HL-60/S4 treated with phorbol 12-myristate 13-acetate at 8.2 ng/mL for 4 days and 3 days (cell line): ENCODE results near the gene HDGF.
"Not testable (repeated sequence)": the region's sequence is repeated elsewhere in the genome, so short reads cannot be mapped to it uniquely, and the experiment has no call there.

Experiments used
- in situ Hi-C: fragments of 300-500 bp; cut with MboI; formaldehyde crosslinking; loops from 2 replicates; pipeline ENCODE4 v1.15.0; 2022; ENCODE audit warnings: low sequenced_read_pairs

Gene HDGF

DNA sequence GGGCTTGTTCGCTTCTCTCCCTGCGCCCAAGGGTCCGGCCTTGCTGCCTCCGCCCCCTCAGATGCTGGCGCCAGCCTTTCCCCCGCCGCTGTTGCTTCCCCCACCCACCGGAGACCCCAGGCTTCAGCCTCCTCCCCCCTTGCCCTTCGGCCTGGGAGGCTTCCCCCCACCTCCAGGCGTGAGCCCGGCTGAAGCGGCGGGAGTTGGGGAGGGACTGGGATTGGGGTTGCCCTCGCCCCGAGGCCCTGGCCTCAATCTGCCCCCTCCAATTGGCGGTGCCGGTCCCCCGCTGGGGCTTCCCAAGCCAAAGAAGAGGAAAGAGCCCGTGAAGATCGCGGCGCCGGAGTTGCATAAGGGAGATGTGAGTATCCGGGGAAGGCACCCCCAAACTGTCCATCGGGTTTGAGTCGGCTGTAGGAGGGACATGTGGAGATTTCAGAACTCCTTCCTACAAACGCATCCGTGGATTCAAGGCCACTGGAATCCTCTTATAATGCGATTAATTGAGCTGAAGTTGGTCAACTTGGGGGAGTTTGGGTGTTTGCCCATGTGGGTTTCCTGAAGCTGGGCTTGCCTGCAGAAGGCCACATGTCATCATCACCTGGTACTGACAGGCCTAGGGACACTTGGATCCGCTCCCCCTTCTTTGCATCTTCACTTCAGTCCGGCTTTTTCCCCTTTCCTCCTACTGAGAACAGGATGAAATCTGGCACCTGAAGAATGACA, 16.6 kb upstream of the HDGF start:
- in situ Hi-C loops = no loop called here

DNA sequence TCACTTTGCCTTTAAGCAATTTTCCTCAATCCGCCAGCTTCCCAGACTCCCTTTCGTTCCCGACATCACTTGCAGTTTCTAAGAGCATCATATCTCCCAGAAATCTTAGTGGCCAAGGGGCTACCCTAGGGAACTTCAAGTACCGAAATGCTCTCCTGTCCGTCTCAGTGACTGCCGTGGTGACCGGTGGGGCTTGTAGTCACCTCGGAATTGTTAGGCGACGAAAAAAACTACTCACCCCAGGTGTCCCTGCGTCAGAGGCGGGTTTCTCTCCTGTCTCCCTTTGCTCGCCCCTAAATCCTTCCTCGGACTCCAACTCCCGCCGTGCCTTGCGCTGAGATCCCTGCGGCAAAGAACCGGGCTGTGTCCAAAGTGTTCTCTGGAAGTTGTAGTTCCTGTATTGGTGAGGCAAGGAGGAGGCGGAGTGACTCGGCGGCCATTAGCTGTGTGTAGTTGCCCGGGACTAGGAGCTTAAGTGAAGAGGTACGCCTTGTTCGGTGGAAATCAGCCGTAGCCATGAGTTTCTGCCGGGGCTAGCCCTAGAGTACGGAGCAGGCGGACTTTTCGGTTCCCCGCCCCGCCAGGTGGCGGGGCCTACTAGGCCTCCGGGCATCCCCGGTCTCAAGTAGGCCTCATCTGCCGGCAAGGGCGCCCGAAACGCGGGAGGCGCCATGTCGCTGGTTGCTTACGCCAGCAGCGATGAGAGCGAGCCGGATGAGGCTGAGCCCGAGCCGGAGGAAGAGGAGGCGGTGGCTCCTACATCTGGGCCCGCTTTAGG, 15.8 kb upstream of the HDGF start, which contains the start of gene PRCC:
TSS of gene PRCC (plus strand) at position 435 of the 778 bp plus-strand sequence. CDS start at position 672, 237 bp downstream.
- in situ Hi-C loops = no loop called here

DNA sequence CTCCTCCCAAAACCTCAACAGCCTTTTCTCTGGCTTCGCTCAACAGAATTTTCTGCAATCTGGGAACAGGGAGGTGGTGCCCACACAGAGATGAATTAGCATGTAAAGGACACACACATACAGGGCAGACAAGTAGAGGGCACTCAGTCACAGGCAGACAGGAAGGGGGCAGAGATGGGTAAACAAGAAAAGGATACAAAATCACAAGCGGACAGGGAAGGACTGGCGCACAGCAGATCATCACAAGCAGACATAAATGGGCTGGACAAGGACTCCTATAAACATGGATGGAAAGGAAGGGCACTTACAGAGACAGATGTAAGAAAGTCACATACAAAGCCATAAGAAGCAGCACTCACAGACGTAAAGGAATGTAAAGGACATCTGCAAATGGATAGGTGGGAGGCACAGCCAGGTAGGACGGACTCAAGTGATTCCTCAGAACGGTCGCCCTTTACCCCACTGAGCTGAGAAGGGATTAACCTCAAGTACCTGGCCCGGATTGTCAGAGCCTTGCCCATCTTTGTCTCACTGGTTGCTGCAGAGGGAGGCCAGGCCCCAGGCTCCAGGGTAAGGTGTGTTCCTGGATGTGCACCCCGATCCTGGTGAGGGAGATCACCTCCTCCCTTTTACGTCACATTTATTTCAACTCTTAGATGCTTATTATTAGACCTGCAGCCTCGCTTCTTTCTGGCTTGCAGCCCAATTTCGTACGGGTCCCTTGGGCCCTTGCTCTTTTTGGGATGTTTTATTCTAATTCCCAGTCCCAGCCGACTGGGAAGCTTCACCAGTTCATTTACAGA, 15.0 kb upstream of the HDGF start:
- in situ Hi-C loops = no loop called here

DNA sequence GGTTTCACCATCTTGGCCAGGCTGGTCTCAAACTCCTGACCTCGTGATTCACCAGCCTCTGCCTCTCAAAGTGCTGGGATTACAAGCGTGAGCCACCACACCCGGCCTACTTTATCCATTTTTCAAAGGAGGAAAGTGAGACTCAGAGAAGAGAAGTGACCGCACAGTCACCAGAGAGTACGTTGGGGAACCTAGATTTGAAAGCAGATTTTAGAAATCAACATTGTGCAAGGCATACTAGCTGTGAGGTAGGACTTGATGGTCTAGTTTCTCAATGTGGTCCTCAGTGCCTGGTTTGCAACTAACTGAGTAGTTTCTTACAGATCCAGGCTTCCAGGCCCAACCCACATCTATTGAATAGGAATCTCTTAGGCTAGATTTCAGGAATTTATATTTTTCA, 14.2 kb upstream of the HDGF start:
- in situ Hi-C loops = no loop called here

DNA sequence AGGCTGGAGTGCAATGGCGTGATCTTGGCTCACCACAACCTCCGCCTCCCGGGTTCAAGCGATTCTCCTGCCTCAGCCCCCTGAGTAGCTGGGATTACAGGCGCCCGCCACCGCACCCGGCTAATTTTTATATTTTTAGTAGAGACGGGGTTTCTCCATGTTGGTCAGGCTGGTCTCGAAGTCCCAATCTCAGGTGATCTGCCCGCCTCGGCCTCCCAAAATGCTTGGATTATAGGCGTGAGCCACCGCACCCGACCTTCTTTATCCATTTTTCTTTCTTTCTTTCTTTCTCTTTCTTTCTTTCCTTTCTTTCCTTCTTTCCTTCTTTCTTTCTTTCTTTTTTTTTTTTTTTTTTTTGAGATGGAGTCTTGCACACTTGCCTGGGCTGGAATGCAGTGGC, 13.7 kb upstream of the HDGF start:
- in situ Hi-C loops = not testable (repeated sequence)

DNA sequence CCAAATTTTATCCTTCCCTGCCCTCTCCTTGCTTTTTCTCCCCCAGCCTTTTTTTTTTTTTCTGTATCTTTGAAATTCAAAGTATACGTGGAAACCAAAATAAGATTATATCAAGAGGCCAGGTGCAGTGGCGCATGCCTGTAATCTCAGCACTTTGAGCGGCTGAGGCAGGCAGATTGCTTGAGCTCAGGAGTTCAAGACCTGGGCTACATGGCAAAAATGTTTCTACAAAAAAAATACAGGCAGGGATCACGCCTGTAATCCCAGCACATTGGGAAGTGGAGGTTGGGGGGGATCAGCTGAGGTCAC, 9.3 kb upstream of the HDGF start:
- in situ Hi-C loops = no loop called here

DNA sequence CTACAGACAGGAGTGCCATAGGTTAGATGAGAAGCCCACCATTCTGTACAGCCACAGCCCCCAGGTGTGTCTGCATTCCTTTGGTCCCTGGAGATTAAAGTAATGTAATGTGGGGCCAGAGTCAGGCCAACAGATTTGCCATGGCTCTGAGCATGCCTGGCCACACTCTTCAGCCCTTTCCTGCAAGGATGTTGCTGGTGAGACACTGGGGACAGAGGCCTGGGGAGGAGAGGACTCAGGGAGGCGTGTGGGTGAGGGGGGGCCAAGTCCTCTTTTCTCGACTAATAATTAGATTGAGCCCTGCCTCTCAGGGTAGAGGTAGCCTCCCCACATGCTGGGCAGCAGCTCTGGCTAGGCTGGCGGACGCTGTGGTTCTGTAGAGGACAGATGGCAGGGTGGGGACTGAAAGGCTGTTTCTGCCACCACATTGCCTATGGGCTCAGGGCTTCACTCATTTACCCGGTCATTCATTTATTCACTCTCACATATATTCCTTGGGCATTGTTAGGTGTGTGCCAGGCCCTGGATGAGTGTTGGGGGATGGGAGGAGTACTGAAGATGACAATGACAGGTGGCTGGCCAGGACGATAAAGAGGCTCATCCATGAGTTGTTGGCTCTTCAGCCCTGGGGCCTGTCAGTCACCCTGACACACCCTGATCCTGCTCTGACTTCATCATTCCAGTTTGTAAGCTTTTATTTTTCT, 8.8 kb upstream of the HDGF start:
- in situ Hi-C loops = no loop called here

DNA sequence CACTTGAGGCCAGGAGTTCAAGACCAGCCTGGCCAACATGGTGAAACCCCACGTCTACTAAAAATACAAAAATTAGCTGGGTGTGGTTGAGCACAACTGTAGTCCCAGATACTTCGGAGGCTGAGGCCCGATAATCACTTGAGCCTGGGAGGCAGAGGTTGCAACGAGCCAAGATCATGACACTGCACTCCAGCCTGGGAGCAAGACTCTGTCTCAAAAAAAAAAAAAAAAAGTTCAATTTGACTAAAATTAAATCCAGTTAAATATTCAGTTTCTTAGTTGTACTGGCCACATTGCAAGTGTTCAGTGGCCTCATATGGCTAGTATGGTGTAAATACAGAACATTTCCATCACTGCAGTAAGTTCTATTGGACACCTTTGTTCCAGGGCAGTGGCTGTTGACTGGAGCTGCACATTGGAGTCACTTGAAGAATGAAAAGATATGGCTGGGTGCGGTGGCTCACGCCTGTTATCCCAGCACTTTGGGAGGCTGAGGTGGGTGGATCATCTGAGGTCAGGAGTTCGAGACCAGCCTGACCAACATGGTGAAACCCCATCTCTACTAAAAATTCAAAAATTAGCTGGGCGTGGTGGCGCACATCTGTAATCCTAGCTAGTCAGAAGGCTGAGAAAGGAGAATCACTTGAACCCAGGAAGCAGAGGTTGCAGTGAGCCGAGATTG, 6.2 kb upstream of the HDGF start:
- in situ Hi-C loops = not testable (repeated sequence)

DNA sequence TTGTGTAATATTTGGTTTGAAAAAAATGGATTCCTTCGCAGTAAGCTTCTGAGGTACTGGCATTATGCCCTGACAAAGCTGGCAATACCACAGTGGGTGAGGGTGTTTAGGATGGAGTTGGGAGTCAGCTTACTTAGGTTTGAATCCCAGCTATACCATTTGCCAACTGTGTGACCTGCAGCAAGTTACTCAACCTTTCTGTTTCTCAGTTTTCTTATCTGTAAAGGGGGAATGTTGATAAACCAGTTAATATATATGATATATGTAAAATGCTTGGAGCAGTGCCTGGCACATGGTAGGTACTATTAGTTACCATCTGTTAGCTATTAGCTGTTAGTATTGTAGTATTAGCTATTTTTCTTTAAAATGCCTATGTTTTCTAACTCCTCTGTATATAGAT, 4.9 kb upstream of the HDGF start:
- in situ Hi-C loops = no loop called here

DNA sequence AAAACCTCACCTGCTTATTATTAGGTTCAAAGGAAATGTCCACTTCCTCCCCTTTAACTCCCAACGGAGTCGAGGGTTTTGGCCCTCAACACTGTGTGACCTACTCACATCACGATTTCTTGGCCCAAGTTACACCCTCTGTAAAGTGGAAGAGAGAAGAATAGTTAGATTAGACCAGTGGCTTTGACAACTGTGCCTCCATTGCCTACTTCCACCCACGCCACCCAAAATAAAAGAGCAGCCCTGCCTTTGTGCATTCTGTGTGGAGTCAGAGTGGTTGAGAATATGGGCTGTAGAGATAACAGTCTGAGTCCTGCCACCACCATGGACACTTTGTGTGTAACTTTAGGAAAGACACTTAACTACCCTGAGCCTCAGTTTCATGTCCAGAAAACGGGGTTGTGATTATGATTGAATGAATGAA, 4.1 kb upstream of the HDGF start:
- in situ Hi-C loops = no loop called here

DNA sequence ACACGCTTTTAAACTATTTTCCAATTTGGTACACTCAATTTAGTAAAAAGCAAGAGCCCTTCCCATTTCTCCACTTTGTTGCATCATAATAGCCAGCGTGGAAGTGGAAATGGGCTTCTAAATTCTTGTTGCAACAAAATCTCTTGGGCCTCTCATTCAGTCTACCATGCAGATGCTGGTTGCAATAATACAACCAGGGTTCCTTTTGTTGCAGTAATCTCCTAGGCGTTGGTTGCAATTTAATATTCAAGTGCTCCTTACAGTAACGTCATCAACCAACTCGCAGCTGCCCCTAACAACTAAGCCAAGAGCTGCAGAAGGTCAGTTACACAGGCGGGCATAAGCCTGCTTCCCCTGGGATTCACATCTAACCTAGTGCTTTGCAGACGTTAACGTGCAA, 2.7 kb upstream of the HDGF start:
- in situ Hi-C loops = no loop called here

DNA sequence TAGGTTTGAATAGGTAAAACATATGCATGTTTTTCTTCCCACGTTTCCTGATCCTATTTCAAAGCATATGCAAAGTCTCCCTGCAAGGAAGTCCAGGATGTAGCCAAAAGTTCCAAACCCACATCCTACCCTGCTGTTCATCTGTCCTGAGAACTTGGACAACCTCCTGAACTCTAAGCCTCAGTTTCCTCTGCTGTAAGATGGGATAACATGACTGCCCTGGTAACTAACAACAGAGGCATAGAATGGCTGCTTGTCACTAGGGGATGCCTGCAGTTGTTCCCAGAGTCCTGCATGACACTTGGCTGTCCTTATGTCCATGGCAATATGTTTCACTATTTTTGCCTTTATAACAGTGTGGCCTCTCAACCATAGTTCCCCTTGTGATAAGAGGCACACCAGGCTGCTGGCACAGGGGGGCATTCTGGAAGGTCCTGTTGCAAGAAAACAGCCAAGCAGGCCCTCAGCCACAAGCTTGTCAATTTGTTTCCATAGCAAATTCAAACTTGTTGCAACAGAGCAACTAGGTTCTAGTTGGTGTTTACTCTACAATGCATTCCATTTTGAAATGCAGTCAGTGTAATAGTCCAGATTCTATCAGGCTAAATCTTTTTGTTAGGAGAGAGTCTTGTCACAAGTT, 1.5 kb upstream of the HDGF start:
- in situ Hi-C loops = no loop called here

DNA sequence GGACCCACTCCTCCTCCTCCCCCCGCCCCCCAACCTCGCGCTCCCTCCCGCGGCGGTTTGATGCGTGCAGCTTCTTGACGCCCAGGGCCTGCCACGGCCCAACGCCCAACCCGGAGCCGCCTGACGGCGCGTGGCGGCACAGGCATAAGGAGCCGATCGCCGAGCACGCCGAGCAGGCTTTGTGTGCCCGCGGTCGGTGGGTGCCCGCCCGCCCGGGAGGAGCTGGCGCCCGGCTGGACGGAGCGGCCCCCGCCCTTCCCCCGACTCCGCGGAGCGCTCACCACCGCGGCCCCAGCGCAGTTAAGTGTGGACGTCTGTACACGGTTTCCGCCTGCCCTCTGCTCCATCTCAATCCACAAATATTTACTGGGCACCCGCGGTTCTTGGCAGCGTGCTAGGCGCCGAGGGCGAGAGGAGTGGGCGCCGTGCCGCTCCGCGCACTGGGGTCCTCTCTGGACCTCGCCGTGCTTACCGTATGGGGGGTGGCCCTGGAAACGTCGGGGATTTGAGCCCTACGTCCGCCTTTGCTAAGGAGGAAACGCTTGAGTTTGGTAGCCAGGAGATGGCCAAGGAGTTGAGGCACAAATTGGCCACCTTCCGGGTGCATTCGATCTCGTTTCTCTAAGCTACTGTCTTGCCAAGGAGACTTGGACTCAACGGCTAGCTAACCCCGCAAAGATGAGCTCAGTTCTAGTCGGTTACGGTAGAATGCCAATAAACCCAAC, 444 bp upstream of the HDGF start:
- in situ Hi-C loops = no loop called here

DNA sequence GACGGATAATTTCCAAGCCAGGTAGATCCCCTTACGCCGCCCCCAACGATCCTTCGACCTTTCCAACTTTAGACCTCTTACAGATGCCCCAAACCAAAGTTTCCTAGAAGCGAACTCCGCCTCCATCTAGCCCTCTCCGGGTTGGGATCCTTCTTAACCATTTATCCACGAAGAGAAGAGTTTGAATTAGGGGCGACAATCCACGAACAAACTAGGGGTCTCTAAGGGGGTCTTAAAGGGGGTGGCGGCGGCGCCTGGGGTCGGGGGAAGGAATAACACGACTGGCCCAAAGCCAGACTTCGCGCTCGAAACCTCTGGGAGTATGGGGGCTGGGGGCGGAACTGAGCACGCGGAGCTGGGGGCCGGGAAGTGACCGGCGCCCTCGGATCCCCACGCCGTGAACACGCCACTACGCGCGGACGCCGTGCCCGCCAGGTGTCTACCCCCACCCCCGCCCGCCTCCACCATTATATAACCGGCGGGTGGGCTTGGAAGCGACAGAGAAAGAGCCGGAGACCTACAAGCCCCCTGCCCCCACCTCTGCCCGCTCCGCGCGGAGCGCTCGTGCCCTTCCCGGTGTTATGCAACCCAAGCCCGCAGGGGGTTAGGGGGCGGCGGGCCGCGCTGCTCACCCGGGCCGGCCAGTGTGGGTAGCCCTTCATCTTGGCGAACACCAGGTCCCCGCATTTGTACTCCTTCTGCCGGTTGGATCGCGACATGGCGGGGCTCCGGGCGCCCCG, 594 bp downstream of the HDGF start:
- in situ Hi-C loops = no loop called here

DNA sequence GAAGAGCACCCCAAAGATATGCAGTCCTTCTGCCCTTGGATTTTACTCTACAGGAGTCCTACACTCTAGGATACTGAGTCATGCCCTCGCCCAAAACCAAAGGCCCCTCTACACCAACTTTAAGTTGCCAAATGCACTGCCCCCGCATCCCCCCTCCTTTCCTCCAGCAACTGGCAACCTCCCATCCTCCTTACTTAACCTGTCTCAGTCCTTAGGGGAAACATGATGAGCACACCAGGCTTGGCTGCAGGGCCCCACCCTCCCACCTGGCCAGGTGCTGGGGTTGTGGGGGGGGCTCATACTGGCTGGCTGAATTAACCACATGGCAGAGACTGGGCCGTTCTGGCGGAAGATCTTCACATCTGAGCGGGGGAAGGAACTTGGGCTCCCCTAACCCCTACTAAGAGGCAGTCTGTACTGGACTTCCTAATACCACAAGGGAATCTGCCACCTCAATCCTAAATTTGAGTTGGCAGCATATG, 1.2 kb downstream of the HDGF start:
- in situ Hi-C loops = no loop called here

DNA sequence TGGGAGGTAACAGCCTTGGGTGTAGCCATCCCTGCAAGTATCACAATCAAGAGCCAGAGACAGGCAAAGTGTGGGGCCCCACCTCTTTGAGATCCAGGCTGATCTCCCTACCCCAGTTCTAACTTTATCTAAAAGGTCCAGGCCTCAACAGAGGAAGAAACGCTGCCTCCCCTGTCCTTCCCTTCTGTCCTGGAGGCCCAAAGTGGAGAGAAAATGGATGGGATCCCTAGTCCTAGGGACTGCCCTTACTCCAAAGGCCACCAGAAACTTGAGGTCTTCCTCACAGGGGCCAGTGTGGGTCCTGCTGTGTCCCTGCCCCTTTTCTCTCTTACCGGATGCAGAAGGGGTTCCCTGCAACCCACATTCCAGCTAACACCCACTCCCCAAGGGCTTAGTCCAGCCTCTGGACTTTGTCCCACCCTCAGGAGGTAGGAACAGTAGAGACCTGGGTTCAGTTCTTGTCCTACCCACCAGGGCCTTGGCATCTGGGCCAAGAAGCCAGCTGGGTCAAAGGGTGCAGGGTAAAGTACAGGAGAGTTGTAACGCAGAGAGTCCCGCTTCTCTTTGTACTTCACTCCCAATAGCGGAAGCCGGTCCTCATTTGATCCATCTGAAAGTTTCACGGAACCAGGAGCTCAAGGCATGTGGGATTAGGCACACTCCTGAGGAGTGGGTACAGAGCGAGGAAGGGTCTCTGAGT, 1.9 kb downstream of the HDGF start:
- in situ Hi-C loops = no loop called here

DNA sequence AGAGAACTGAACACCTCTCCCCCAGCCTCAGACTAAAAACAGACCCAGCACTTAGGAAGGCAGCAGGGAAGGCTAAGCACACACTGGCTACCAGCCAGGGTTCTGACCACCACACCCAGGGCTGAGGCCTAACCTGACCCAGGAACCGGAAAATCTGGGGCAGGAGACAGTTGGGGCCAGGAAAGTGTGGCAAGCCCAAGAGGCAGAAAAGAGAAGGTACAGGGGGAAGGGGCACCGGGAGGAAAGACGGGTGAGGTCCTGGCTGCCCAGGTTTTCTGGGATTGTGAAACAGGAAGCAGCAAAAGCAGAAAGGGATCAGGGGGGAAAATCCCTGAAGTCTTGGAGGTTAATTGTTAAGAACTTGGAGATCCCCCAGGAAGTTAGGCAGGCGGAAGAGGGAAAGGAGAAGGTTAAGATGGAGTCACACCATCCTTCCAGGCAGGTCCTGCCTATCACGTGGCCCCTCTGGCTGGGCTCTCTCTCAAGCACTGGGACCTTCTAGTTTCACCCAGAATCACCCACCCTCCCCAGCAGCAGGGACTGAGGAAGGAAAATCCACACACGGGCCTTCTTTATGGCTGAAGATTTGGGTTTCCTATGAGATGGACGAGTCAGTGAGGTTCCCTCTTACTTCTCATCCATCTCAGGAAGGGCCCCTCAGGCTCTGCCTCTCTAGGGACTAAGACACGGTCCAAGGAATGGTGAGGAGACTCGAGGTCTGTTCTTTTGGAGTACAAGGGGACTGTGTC, 2.6 kb downstream of the HDGF start:
- in situ Hi-C loops = no loop called here
